Endothelial cell of hepatic sinusoid (primary cell): ENCODE data around the gene NNAT.

Source experiments
- in situ Hi-C: cut with HindIII; loops from 2 replicates; pipeline ENCODE4 v1.10.0; 2017; ENCODE audit warnings: low sequenced_read_pairs

Gene NNAT

GRCh38 chr20:37562695-37563480 lies 41.8 kb downstream of the NNAT start:
- in situ Hi-C loops = loop anchor here (25.0 kb wide), 1 partner anchor 649 kb away; no protein-coding TSS in a partner anchor

GRCh38 chr20:37564016-37564387 lies 43.0 kb downstream of the NNAT start:
- in situ Hi-C loops = loop anchor here (25.0 kb wide), 1 partner anchor 648 kb away; no protein-coding TSS in a partner anchor

- in situ Hi-C loops = loop anchor here (5.0 to 25.0 kb wide), 2 partner anchors 93 to 648 kb away; no protein-coding TSS in a partner anchor
Observed at GRCh38 chr20:37564388-37565133, 43.5 kb downstream of the NNAT start.

- in situ Hi-C loops = loop anchor here (5.0 to 25.0 kb wide), 2 partner anchors 92 to 647 kb away; no protein-coding TSS in a partner anchor
Observed at GRCh38 chr20:37565134-37565811, 44.2 kb downstream of the NNAT start.

- in situ Hi-C loops = loop anchor here (5.0 to 25.0 kb wide), 2 partner anchors 91 to 646 kb away; no protein-coding TSS in a partner anchor
Observed at GRCh38 chr20:37566590-37567330, 45.7 kb downstream of the NNAT start.

GRCh38 chr20:37567331-37567665 lies 46.2 kb downstream of the NNAT start:
- in situ Hi-C loops = loop anchor here (5.0 to 25.0 kb wide), 2 partner anchors 90 to 645 kb away; no protein-coding TSS in a partner anchor

GRCh38 chr20:37567671-37568588 lies 46.9 kb downstream of the NNAT start:
- in situ Hi-C loops = loop anchor here (5.0 to 25.0 kb wide), 2 partner anchors 89 to 644 kb away; no protein-coding TSS in a partner anchor

GRCh38 chr20:37570419-37570818 lies 49.4 kb downstream of the NNAT start:
- in situ Hi-C loops = loop anchor here (25.0 kb wide), 1 partner anchor 642 kb away; no protein-coding TSS in a partner anchor

GRCh38 chr20:37571033-37571432 lies 50.0 kb downstream of the NNAT start:
- in situ Hi-C loops = loop anchor here (25.0 kb wide), 1 partner anchor 641 kb away; no protein-coding TSS in a partner anchor
